K562 (cell line): ENCODE measurements around the gene ZFP57. TPM values are rescaled to one million over a fixed set of nuclear protein-coding genes. Genes with fewer than 3 reads are reported as not detected.

Source experiments
- ATAC-seq: fragments of 200-7000 bp; cut with Tn5 transposase; 3 replicates; pipeline ENCODE4 v1.9.1; 2020; ENCODE audit warnings: moderate library complexity
- BruUV-seq: library from RNA; stranded (reverse); fragments of 400-500 nt; replicated peaks from 2 replicates; lab custom pipeline; 2021; lab: Mats Ljungman, UMichigan
- CTCF ChIA-PET: fragments of 300-600 bp; formaldehyde crosslinking; extraction: SDS; loops from one replicate; lab custom pipeline; 2021; ENCODE audit warnings: low intra/inter-chr PET ratio; lab: Yijun Ruan, JAX
- POLR2A ChIA-PET: fragments of 300-600, 350-650 bp; sonication (Branson Sonifier 250); formaldehyde crosslinking; extraction: SDS; loops from one replicate; lab custom pipeline; 2021; ENCODE audit warnings: antibody characterized with exemption, inconsistent platforms; lab: Yijun Ruan, JAX
- DNase-seq, 4 experiments: peaks; one replicate each; pipeline versions ENCODE4 v3.0.0 to v3.0.0-alpha.2; 2011 to 2018; ENCODE audit warnings: low spot score in 3 of 4, mixed read lengths in 3 of 4; ENCODE audit errors: extremely low read depth in 1 of 4
- FAIRE-seq: peaks from 2 replicates; lab custom pipeline; 2011; peaks lifted over from hg19 to GRCh38; lab: Jason Lieb, UNC
- H2AFZ ChIP-seq: 2 replicates; pipeline ENCODE4 v1.6.0; 2011; ENCODE audit warnings: low read depth, low read length, control low read depth, inconsistent platforms
- H3K27ac ChIP-seq: fragments of 200-600 bp; 3 replicates; pipeline ENCODE4 v1.8.0; 2011; ENCODE audit warnings: low read depth, mild to moderate bottlenecking, control low read depth, inconsistent platforms, low read length, moderate library complexity, mixed read lengths; ENCODE audit errors: extremely low read depth
- H3K27me3 ChIP-seq, 2 experiments: fragments of 300-600 bp in 1 of 2; 2 replicates in 1 of 2; 3 replicates in 1 of 2; pipeline versions ENCODE4 v1.6.0 to v1.8.0; 2011; ENCODE audit warnings: inconsistent platforms in 2 of 2, low read length in 2 of 2, mild to moderate bottlenecking in 1 of 2, mixed read lengths in 1 of 2, moderate library complexity in 1 of 2; ENCODE audit not compliant: control insufficient read depth in 2 of 2, insufficient read depth in 2 of 2
- H3K36me3 ChIP-seq: fragments of 300-600 bp; 3 replicates; pipeline ENCODE4 v1.8.0; 2011; ENCODE audit warnings: mild to moderate bottlenecking, low read length, inconsistent platforms; ENCODE audit not compliant: control insufficient read depth, insufficient read depth
- H3K4me1 ChIP-seq, 2 experiments: fragments of 200-600 bp in 1 of 2; replicated peaks in 1 of 2; 2 replicates in 1 of 2; 3 replicates in 1 of 2; pipeline versions ENCODE4 v1.5.1 to v1.8.0; 2011; ENCODE audit warnings: inconsistent platforms in 2 of 2, low read length in 2 of 2, mild to moderate bottlenecking in 1 of 2, mixed read lengths in 1 of 2, moderate library complexity in 1 of 2; ENCODE audit not compliant: control insufficient read depth in 2 of 2, insufficient read depth in 2 of 2
- H3K4me2 ChIP-seq: 2 replicates; pipeline ENCODE4 v1.6.1; 2011; ENCODE audit warnings: low read length, control low read depth, inconsistent platforms, mixed read lengths; ENCODE audit not compliant: insufficient read depth
- H3K4me3 ChIP-seq: fragments of 200-600 bp; sonication (generic), shearing (Covaris generic); 2 replicates; pipeline ENCODE4 v1.5.1; 2016; ENCODE audit warnings: control low read depth, inconsistent platforms
- H3K79me2 ChIP-seq: fragments of 200-600 bp; 3 replicates; pipeline ENCODE4 v1.8.0; 2011; ENCODE audit warnings: low read length, inconsistent platforms; ENCODE audit not compliant: control insufficient read depth, insufficient read depth
- H3K9ac ChIP-seq, 2 experiments: 2 replicates each; pipeline versions ENCODE4 v1.6.0 to v1.6.1; 2011; ENCODE audit warnings: low read depth in 2 of 2, low read length in 2 of 2, control low read depth in 1 of 2, inconsistent platforms in 1 of 2, mild to moderate bottlenecking in 1 of 2, mixed read lengths in 1 of 2; ENCODE audit not compliant: insufficient read depth in 1 of 2
- H3K9me1 ChIP-seq: one replicate; pipeline ENCODE4 v1.6.0; 2011; ENCODE audit warnings: inconsistent platforms, mild to moderate bottlenecking, low read length, moderate library complexity; ENCODE audit not compliant: control insufficient read depth, insufficient read depth
- H3K9me3 ChIP-seq: replicated peaks from 2 replicates; pipeline ENCODE4 v1.5.1; 2011; ENCODE audit warnings: low read depth, low read length, inconsistent platforms; ENCODE audit not compliant: control insufficient read depth, insufficient read depth
- H4K20me1 ChIP-seq: replicated peaks from 2 replicates; pipeline ENCODE4 v1.6.1; 2011; ENCODE audit warnings: low read length, inconsistent platforms, mixed read lengths; ENCODE audit not compliant: control insufficient read depth, insufficient read depth
- CTCF ChIP-seq, 3 experiments: IDR thresholded peaks in 2 of 3; conservative IDR thresholded peaks in 1 of 3; 2 replicates each; pipeline ENCODE4 v1.5.1; 2011 to 2012; ENCODE audit warnings: low read length in 3 of 3, mild to moderate bottlenecking in 3 of 3, control low read depth in 2 of 3, improper control_type of control experiment in 1 of 3, inconsistent platforms in 1 of 3, low read depth in 1 of 3, mixed read lengths in 1 of 3, moderate library complexity in 1 of 3; ENCODE audit not compliant: insufficient read depth in 2 of 3
- KDM1A ChIP-seq, 2 experiments: fragments of 450-650 bp; IDR thresholded peaks; 2 replicates each; pipeline ENCODE4 v1.6.1; 2016; ENCODE audit warnings: mild to moderate bottlenecking in 2 of 2
- PHF21A ChIP-seq: fragments of 450-650 bp; IDR thresholded peaks from 2 replicates; pipeline ENCODE4 v1.6.1; 2017; ENCODE audit warnings: low read depth, borderline replicate concordance
- RAD21 ChIP-seq, 2 experiments: fragments of 250-450 bp in 1 of 2; fragments of 450-650 bp in 1 of 2; sonication (Bioruptor Pico) in 1 of 2; formaldehyde crosslinking in 1 of 2; IDR thresholded peaks in 1 of 2; conservative IDR thresholded peaks in 1 of 2; 2 replicates each; pipeline versions ENCODE4 v1.4.0 to v1.8.0; 2020 to 2022; ENCODE audit warnings: mild to moderate bottlenecking in 2 of 2, moderate library complexity in 1 of 2
- RB1 ChIP-seq: fragments of 450-650 bp; IDR thresholded peaks from 2 replicates; pipeline ENCODE4 v1.6.1; 2017; ENCODE audit warnings: low read depth, mild to moderate bottlenecking
- RCOR1 ChIP-seq, 2 experiments: IDR thresholded peaks; 2 replicates each; pipeline ENCODE4 v1.6.1; 2012; ENCODE audit warnings: low read depth in 2 of 2, low read length in 2 of 2, borderline replicate concordance in 1 of 2, improper control_type of control experiment in 1 of 2
- SFPQ ChIP-seq: fragments of 200-400 bp; formaldehyde crosslinking; IDR thresholded peaks from 2 replicates; pipeline ENCODE4 v1.6.1; 2017; ENCODE audit warnings: mild to moderate bottlenecking, low read depth, low read length, moderate library complexity
- SP2 ChIP-seq: IDR thresholded peaks from 2 replicates; pipeline ENCODE4 v1.6.1; 2011; ENCODE audit warnings: mild to moderate bottlenecking, low read depth, low read length, moderate library complexity; ENCODE audit not compliant: poor library complexity, severe bottlenecking; ENCODE audit errors: extremely low read depth
- TEAD4 ChIP-seq, 2 experiments: sonication (generic) in 1 of 2; formaldehyde crosslinking in 1 of 2; IDR thresholded peaks; 2 replicates each; pipeline versions ENCODE4 v1.6.1 to v1.8.0; 2012 to 2022; ENCODE audit warnings: borderline replicate concordance in 1 of 2, inconsistent platforms in 1 of 2, low read length in 1 of 2, mild to moderate bottlenecking in 1 of 2, missing genetic modification reagents in 1 of 2
- YBX1 ChIP-seq: fragments of 450-650 bp; IDR thresholded peaks from 2 replicates; pipeline ENCODE4 v1.7.1; 2016; ENCODE audit warnings: mild to moderate bottlenecking
- WGBS: fragments of 100-300 bp; shearing (Covaris generic); methylation state at CpG from one replicate; pipeline ENCODE4 v1.1.6; 2016; ENCODE audit warnings: low coverage, mixed read lengths; ENCODE audit not compliant: insufficient coverage; ENCODE audit errors: missing lambda C conversion rate; 5-methylcytosine and 5-hydroxymethylcytosine counted together
- in situ Hi-C: fragments of 300-500 bp; cut with MboI; formaldehyde crosslinking; loops from 4 replicates; pipeline ENCODE4 v1.15.0; 2018; ENCODE audit warnings: inconsistent platforms, mixed read lengths
- intact Hi-C: fragments of 100-400 bp; cut with micrococcal nuclease; formaldehyde crosslinking; loops from 2 replicates; pipeline ENCODE4 v1.14.2; 2022
- polyA plus RNA-seq, 8 experiments: library from polyadenylated mRNA; depleted of rRNA in 4 of 8; stranded (reverse) in 5 of 8; unstranded in 3 of 8; fragments of >200 nt; fragmentation: Nextera tagmentation in 2 of 8; fragmentation: Illumina TruSeq in 1 of 8; extraction: Ambion mirVana in 2 of 8; extraction: Trizol in 1 of 8; gene quantifications; 2 replicates each; pipeline versions ENCODE4 v1.2.1 to v1.2.3, GENCODE V29; 2011 to 2014; ENCODE audit warnings: inconsistent platforms in 1 of 8, missing spikeins in 1 of 8
- total RNA-seq, 7 experiments: library from RNA; depleted of rRNA in 6 of 7; stranded (reverse); fragments of >200 nt in 6 of 7; fragmentation: Illumina TruSeq in 2 of 7; extraction: Trizol in 2 of 7; gene quantifications; 2 replicates each; pipeline versions ENCODE4 v1.2.1 to v1.2.3, GENCODE V29; 2011 to 2021; ENCODE audit warnings: low replicate concordance in 1 of 7

Gene ZFP57
- total and polyA plus RNA-seq, 9 of the 15 experiments (the other 6 are each of a cell fraction or from before 2014, with no cell fraction given) = 0.04 to 0.28 (median 0.13) TPM

- 29% methylated on average over 5 of the region's 8 CpGs for WGBS
- in situ Hi-C loops (no loop called here), intact Hi-C loops (loop anchor here (2.0 to 5.0 kb wide), 3 partner anchors 19 to 214 kb away; partner anchors contain the start of genes GABBR1 and OR10C1)
- Histone ChIP-seq H3K79me2 (no peaks in the 10 kb centered on the region), H3K27me3 (peaks cover 11 to 21% of the 10 kb centered on the region in 2 experiments; a peak in 4 of 5 replicates), H3K9me1 (no peaks in the 10 kb centered on the region), H3K36me3 (no peaks in the 10 kb centered on the region), H3K4me1 (peaks cover 0 to 3% of the 10 kb centered on the region in 2 experiments; a peak in 2 of 5 replicates), H2AFZ (0 out of 2 replicates have a peak overlapping the region, but pooled peaks have one; percentile 22), H3K4me2 (no peak overlapping the region), H3K27ac (no peak overlapping the region), H4K20me1 (no peaks in the 10 kb centered on the region), H3K9me3 (no peaks in the 10 kb centered on the region), H3K4me3 (no peak overlapping the region), H3K9ac (no peak overlapping the region)
- TF ChIP-seq SP2 (no peak), PHF21A (peak; percentile 71; the same call in 1 of the 2 replicates), RB1 (0 out of 2 replicates have a peak, but pooled peaks have one; percentile 15), YBX1 (no peak), SFPQ (no peak), CTCF (IDR thresholded peaks at IDR 0.05 in 2 of 3, conservative IDR thresholded peaks at IDR 0.05 in 1 of 3; ENCODE audit: insufficient read depth in 2 of 3, low read depth in 1 of 3, low read length in 3 of 3) (peak; percentile 59 to 73 (median 60)), TEAD4 (IDR thresholded peaks at IDR 0.05; ENCODE audit: low read length) (0 out of 2 replicates have a peak, but pooled peaks have one; percentile 18), TEAD4 (CRISPR knock-in tag; IDR thresholded peaks at IDR 0.05; ENCODE audit: borderline replicate concordance) (no peak), KDM1A (IDR thresholded peaks at IDR 0.05) (peak; percentile 44 to 51; a peak in 1 of 4 replicates), RCOR1 (IDR thresholded peaks at IDR 0.05; ENCODE audit: borderline replicate concordance in 1 of 2, low read depth in 2 of 2, low read length in 2 of 2) (peak in 1 of 2 experiments; percentile 70; a peak in 2 of 4 replicates), RAD21 (CRISPR knock-in tag; conservative IDR thresholded peaks at IDR 0.05 in 1 of 2, IDR thresholded peaks at IDR 0.05 in 1 of 2) (peak in 1 of 2 experiments; percentile 49; a peak in 2 of 4 replicates)
- FAIRE-seq = peak; percentile 6
- peak; percentile 33 for ATAC-seq
- DNase-seq = peak in 3 of 4 experiments; percentile 31 to 54 (median 47)
- POLR2A ChIA-PET = no interaction called here
- BruUV-seq = no TSS peak
- CTCF ChIA-PET = interaction anchor here (0.6 to 1.1 kb wide), 3 partner anchors 35 to 183 kb away, joined by 3 to 6 read pairs (median 3); no protein-coding TSS in a partner anchor
Observed at GRCh38 chr6:29651413-29652197, 29.3 kb downstream of the ZFP57 start.
